ENCODE data around the gene MAST2.

MAST2 gene

DNA sequence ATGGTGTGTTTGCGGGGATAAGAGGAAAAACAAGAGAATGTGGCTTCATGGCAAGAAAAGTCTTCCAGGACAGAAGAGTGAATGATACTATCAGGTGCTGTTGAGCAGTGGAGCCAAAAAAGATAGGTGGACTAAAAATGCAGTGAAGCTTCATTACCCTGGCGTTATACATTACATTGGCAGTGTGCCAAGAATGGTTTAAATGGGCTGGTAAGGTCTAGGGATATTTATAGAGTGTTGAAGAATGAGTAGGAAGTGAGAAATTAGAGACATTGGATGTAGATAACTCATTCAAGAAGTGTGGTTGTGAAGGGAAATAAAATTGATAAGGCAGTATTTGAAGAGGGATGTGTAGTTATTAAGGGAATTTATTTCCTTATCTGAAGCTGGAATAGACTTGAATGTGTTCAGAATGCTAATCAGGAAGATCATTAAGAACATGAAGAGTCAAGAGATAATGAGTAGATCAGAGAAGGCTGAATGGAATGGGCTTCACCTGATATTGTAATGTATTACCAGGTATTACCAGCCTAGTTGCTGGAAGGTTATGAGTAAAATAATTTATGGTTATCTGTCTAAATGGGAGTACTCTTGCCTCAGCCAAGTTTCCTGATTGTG, 72.7 kb downstream of the MAST2 start:
- POLR2A ChIA-PET: no interaction called here
- TF ChIP-seq, protein P1, sequence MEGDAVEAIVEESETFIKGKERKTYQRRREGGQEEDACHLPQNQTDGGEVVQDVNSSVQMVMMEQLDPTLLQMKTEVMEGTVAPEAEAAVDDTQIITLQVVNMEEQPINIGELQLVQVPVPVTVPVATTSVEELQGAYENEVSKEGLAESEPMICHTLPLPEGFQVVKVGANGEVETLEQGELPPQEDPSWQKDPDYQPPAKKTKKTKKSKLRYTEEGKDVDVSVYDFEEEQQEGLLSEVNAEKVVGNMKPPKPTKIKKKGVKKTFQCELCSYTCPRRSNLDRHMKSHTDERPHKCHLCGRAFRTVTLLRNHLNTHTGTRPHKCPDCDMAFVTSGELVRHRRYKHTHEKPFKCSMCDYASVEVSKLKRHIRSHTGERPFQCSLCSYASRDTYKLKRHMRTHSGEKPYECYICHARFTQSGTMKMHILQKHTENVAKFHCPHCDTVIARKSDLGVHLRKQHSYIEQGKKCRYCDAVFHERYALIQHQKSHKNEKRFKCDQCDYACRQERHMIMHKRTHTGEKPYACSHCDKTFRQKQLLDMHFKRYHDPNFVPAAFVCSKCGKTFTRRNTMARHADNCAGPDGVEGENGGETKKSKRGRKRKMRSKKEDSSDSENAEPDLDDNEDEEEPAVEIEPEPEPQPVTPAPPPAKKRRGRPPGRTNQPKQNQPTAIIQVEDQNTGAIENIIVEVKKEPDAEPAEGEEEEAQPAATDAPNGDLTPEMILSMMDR (IDR thresholded peaks at IDR 0.05; ENCODE audit: control extremely low read depth, extremely low read depth, low read depth, missing control alignments): no peak
- no peak for DNase-seq (ENCODE audit: extremely low spot score)
- CTCF ChIA-PET: interaction anchor here (1.0 to 1.3 kb wide), 2 partner anchors 12 to 291 kb away, joined by 3 read pairs; no protein-coding TSS in a partner anchor

DNA sequence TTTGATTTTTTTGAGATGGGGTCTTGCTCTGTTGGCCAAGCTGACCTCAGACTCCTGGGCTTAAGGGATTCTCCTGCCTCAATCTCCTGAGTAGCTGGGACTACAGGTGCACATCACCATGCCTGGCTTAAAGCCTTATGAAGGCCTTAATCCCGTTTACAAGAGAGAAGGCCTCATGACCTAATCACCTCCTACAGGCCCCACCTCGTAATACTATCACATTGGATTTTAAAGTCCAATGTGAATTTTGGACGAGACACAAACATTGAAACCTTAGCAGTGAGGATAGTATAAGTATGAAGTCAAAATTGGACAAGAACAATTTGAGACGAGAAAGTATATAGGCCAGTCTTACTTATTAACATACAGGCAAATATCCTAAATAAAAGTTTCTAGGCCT, 73.9 kb downstream of the MAST2 start:
- TF ChIP-seq, protein P1 (IDR thresholded peaks at IDR 0.05; ENCODE audit: control extremely low read depth, extremely low read depth, low read depth, missing control alignments): no peak
- POLR2A ChIA-PET: no interaction called here
- CTCF ChIA-PET: interaction anchor here (1.0 to 1.7 kb wide), 2 partner anchors 13 kb away, joined by 3 to 4 read pairs; no protein-coding TSS in a partner anchor
- no peak for DNase-seq (ENCODE audit: extremely low spot score)

DNA sequence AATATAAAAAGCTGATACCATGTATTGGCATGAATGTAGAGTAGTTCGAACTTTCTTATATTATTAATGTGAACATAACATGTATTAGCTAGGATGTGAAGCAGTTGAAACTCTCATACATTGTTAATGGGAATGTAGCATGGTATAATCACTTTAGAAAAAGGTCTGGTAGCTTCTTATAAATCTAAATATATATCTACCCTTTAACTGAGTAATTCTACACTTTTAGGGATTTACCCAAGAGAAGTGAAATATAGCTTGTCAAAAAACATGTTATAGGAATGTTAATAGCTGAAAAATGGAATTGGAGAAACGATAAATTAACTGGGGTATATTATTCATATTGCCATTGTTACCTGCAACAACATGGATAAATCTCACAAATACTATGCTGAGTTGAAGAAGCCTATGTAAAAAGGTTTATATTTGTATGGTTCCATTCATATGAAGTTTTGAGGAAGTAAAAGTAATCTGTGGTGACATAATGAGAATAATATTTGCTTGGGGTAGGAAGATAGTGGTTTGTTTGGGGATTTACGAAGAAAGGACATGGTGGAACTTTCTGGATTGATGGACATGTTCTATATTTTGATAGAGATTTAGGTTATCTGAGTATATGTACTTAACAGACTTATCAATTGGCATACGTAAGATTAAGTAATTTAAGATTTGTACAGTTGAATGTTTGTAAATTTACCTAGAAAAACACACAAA, 76.6 kb downstream of the MAST2 start:
- ChIA-PET CTCF (interaction anchor here (1.0 to 1.1 kb wide), 2 partner anchors 10 to 62 kb away, joined by 3 read pairs; no protein-coding TSS in a partner anchor), POLR2A (interaction anchor here (0.7 kb wide), 1 partner anchor 380 kb away, joined by 5 read pairs; the partner anchor contains the start of genes CCDC163 and MMACHC)
- TF ChIP-seq, protein P1 (IDR thresholded peaks at IDR 0.05; ENCODE audit: control extremely low read depth, extremely low read depth, low read depth, missing control alignments): no peak
- DNase-seq (ENCODE audit: extremely low spot score): no peak

DNA sequence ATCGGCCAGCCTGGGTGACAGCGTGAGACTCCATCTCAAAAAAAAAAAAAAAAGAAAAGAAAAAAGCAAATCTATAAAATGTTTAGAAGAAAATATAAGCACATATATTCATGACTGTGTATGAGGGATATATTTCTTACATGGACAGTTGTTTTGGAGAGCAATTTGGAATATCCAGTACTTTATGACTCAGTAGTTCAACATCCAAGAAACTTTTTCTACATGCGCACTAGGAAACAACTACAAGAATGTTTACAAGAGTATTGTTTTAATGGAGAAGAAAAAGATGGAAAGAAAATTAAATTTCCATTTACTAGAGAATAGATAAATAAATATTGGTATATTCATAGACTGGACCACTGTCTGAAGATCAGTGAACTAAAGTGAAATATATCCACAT, 77.5 kb downstream of the MAST2 start:
- POLR2A ChIA-PET: no interaction called here
- DNase-seq (ENCODE audit: extremely low spot score): no peak
- CTCF ChIA-PET: no interaction called here
- TF ChIP-seq, protein P1 (IDR thresholded peaks at IDR 0.05; ENCODE audit: control extremely low read depth, extremely low read depth, low read depth, missing control alignments): no peak

DNA sequence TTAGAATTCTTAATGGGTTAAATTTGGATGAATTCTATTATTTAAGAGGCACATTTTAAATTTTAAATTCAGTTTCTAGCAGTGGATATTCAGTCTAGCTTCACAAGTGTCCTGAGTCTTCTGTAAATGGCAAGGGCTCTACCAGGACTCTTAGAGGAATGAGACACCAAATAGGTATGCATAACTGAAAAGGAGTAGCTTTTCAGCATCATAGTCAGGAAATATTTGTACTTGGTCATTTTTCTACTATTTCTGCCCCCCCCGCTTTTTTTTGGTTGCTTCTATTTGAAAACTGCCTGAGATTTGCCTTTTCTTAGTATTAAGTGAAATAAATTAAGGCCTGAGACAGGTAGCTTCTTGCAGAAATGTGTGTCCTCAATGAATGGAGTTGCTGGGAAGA, 80.2 kb downstream of the MAST2 start:
- ChIA-PET POLR2A (no interaction called here), CTCF (interaction anchor here (1.0 to 1.4 kb wide), 4 partner anchors 13 to 27 kb away, joined by 3 to 4 read pairs (median 3); no protein-coding TSS in a partner anchor)
- TF ChIP-seq, protein P1 (IDR thresholded peaks at IDR 0.05; ENCODE audit: control extremely low read depth, extremely low read depth, low read depth, missing control alignments): no peak
- DNase-seq (ENCODE audit: extremely low spot score): no peak

DNA sequence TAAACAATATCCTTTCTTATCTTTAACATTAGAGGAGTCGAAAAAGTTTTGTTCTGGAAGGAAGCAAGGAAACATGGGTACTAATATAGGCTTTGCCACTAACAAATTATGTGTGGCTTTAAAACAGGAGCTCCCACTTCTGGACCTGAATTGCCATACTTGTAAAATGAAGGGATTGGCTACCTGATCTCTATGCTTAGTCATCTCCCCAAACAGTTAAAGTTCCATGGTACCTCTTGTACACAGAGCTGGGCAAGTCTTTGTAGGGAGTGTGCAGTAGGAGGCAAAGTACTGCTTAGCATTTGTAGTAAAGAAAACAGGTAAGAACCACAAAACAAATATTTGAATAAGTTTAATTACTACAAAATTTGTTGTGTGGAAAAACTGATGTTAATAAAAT, 81.3 kb downstream of the MAST2 start:
- TF ChIP-seq, protein P1 (IDR thresholded peaks at IDR 0.05; ENCODE audit: control extremely low read depth, extremely low read depth, low read depth, missing control alignments): no peak
- DNase-seq (ENCODE audit: extremely low spot score): no peak
- POLR2A ChIA-PET: no interaction called here
- CTCF ChIA-PET: interaction anchor here (1.0 to 1.4 kb wide), 3 partner anchors 10 to 19 kb away, joined by 3 to 4 read pairs (median 3); no protein-coding TSS in a partner anchor
